ENCODE results near the gene ACOT11.
"Not testable (repeated sequence)": the region's sequence is repeated elsewhere in the genome, so short reads cannot be mapped to it uniquely, and the experiment has no call there.

Gene ACOT11

DNA sequence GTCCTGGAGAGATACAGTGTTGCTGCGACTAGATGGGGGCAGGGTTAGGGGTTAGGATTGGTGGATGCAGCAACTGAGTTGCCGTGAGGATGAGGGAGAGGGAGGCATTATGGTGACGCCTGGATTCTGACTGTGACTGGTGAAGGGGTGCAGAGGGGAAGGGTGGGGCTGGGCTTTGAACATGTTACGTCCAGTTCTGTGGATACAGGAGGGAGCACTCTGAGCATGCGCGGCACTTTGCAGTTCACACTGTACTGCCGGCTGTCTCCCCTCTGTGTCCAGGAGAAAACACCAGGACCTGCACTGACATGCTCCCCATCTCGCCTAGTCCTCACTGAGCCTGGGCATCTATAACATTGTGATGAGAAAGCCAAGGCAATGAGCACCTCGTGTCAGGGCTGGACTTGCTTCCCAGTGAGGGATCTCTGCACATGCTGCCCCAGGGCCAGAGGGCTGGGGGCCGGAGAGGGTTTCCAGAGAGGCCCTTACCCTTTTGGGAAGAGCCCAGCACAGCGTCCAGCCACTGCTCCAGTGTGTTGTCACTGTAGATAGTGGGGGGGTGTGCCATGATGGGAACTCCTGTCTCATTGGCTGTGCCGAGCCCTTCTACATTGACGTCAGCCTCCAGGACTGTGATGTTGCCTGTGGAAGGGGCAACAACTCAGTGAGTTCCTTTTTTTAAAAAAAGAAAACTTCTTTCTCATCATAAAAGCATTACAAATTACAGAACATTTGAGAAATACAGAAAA is 67.7 kb downstream of the ACOT11 start:
- H3K9ac ChIP-seq (ENCODE audit: low read depth in 1 of 2, low read length in 2 of 2), result no peak overlapping the region
- H3K9me3 ChIP-seq (ENCODE audit: control insufficient read depth in 1 of 2, low read length in 2 of 2), result no peaks in the 10 kb centered on the region
- no peaks in the 10 kb centered on the region for H3K36me3 ChIP-seq (ENCODE audit: control insufficient read depth in 1 of 2, insufficient read depth in 2 of 2, low read length in 2 of 2)
- H3K4me1 ChIP-seq (ENCODE audit: control insufficient read depth in 1 of 2, insufficient read depth in 2 of 2, low read length in 2 of 2), result peaks cover 8 to 12% of the 10 kb centered on the region in 2 donors
- H3K27me3 ChIP-seq (ENCODE audit: control insufficient read depth in 1 of 2, insufficient read depth in 2 of 2, low read length in 2 of 2), result no peaks in the 10 kb centered on the region
- no peak overlapping the region for H3K4me3 ChIP-seq (ENCODE audit: low read depth in 1 of 2, low read length in 2 of 2)
- H3K27ac ChIP-seq (ENCODE audit: low read depth, low read length), result no peak overlapping the region

DNA sequence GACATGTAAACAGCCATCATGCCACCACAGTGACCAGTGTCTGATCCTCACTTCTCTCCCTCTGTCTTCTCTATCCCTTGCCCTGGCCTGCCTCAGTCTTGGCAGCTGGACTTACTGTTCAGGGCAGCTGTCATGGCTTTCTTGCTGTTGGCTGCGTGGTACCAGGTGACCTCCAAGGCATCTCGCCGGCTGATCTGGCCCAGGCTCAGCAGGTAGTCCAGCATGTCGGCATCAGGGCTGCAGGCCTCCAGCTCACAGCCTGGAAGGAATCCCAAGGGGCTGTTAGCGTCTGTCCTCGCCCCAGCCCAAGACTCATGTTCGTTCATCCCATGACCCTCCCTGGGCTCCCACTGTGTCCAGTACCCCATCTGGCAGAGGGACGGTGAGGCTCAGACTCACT is 71.7 kb downstream of the ACOT11 start:
- H3K4me3 ChIP-seq (ENCODE audit: low read depth in 1 of 2, low read length in 2 of 2), result no peak overlapping the region
- H3K9ac ChIP-seq (ENCODE audit: low read depth in 1 of 2, low read length in 2 of 2), result no peak overlapping the region
- H3K9me3 ChIP-seq (ENCODE audit: control insufficient read depth in 1 of 2, low read length in 2 of 2), result no peaks in the 10 kb centered on the region
- peaks cover 13 to 17% of the 10 kb centered on the region in 2 donors for H3K4me1 ChIP-seq (ENCODE audit: control insufficient read depth in 1 of 2, insufficient read depth in 2 of 2, low read length in 2 of 2)
- H3K27ac ChIP-seq (ENCODE audit: low read depth, low read length), result no peak overlapping the region
- no peaks in the 10 kb centered on the region for H3K27me3 ChIP-seq (ENCODE audit: control insufficient read depth in 1 of 2, insufficient read depth in 2 of 2, low read length in 2 of 2)
- H3K36me3 ChIP-seq (ENCODE audit: control insufficient read depth in 1 of 2, insufficient read depth in 2 of 2, low read length in 2 of 2), result no peaks in the 10 kb centered on the region

DNA sequence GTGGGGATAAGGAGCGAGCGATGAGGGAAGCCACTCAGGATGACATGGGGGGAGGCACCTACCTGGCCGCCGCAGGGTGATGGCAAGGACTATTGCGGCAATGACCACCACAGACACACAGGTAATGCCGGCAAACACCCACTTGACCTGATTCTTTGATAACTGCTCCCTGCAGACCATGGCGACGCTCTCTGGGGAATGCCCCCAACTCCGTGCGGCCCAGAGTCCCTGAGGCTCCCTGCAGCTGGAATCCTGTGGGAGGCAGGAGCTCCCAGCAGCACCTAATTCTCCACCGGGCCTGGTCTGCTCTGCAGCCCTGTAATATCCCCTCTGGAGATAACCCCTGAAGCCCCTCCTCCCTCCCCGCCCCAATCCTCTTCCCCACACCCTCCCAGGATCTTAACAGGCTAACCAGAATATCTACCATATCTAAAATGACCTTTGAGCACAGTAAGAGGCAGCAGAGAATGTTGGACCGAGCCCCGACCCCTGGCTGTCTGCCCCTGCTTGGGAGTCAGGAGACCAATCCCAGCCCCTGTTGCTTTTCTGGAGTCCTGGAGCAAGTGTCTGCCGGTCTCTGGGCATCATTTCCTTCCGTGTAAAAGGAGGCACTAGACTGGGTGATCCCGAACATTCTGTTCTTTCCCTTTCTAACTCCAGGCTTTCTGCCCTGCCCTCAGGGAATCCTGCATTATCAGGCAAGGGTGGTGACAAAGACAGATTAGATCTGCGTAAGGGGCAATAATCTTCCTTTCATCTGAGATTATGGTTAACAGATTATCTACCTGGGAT is 75.4 kb downstream of the ACOT11 start, which contains the start of gene FAM151A:
Gene FAM151A, minus strand, starts transcription at position 310 of the 792 bp plus-strand sequence. Its CDS starts 130 bp downstream, at position 180.
- H3K9ac ChIP-seq (ENCODE audit: low read depth in 1 of 2, low read length in 2 of 2), result no peak within 1 kb of the TSS
- H3K4me1 ChIP-seq (ENCODE audit: control insufficient read depth in 1 of 2, insufficient read depth in 2 of 2, low read length in 2 of 2), result peaks cover 9 to 12% of the 10 kb centered on the region in 2 donors
- no peaks in the 10 kb centered on the region for H3K9me3 ChIP-seq (ENCODE audit: control insufficient read depth in 1 of 2, low read length in 2 of 2)
- no peak within 1 kb of the TSS for H3K4me3 ChIP-seq (ENCODE audit: low read depth in 1 of 2, low read length in 2 of 2)
- H3K27me3 ChIP-seq (ENCODE audit: control insufficient read depth in 1 of 2, insufficient read depth in 2 of 2, low read length in 2 of 2), result no peaks in the 10 kb centered on the region
- H3K27ac ChIP-seq (ENCODE audit: low read depth, low read length), result no peak within 1 kb of the TSS
- no peaks in the 10 kb centered on the region for H3K36me3 ChIP-seq (ENCODE audit: control insufficient read depth in 1 of 2, insufficient read depth in 2 of 2, low read length in 2 of 2)

DNA sequence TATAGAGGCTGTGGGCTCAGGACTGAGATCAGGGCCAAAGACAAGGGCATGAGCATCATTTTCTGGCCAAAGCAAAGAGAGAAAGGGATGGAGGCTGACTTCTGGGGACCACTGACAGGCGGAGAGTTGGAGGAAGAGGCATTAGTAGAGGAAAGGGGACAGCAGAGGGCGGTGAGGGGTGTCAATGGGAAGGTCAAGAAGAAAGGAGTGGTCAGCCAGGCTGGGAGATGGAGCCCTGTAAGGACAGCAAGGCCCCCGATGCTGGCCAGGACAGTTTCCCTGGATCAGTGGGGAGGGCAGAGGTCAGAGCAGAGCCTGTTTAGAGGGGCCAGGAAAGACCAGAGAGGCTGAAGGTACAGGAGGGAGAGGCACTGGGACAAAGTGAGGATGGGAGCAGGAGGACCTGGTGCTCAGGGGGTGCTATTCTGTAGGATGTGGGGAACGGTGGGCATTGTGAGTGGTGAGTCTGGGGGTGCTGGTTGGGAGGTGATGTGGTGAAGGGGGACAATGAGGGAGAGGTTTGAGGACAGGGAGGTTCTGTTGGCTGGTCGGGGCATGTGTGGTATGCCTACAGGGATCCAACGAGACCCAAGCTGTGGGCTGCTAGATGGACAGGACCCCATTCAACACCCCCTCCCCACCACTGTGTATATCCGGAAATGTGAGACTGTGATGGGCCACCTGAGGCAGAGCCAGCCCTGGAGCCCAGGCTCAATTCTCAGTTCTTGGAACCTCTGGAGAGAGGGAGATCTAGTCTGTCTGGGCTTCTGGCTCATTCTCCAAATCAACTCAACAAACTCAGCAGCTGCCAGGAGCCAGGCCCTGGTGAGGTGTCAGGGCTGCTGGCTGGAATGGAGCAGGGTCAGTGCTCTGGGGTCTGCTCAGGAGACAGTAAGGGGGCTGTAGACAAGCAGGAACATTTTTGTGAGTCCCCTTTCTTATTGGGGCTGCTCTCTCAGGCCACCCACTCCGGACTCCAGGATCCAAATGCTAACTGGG is 76.7 kb downstream of the ACOT11 start:
- H3K9me3 ChIP-seq (ENCODE audit: control insufficient read depth in 1 of 2, low read length in 2 of 2), result no peaks in the 10 kb centered on the region
- H3K4me1 ChIP-seq (ENCODE audit: control insufficient read depth in 1 of 2, insufficient read depth in 2 of 2, low read length in 2 of 2), result peaks cover 9 to 12% of the 10 kb centered on the region in 2 donors
- H3K27ac ChIP-seq (ENCODE audit: low read depth, low read length), result no peak overlapping the region
- no peak overlapping the region for H3K9ac ChIP-seq (ENCODE audit: low read depth in 1 of 2, low read length in 2 of 2)
- H3K4me3 ChIP-seq (ENCODE audit: low read depth in 1 of 2, low read length in 2 of 2), result no peak overlapping the region
- H3K27me3 ChIP-seq (ENCODE audit: control insufficient read depth in 1 of 2, insufficient read depth in 2 of 2, low read length in 2 of 2), result no peaks in the 10 kb centered on the region
- no peaks in the 10 kb centered on the region for H3K36me3 ChIP-seq (ENCODE audit: control insufficient read depth in 1 of 2, insufficient read depth in 2 of 2, low read length in 2 of 2)

DNA sequence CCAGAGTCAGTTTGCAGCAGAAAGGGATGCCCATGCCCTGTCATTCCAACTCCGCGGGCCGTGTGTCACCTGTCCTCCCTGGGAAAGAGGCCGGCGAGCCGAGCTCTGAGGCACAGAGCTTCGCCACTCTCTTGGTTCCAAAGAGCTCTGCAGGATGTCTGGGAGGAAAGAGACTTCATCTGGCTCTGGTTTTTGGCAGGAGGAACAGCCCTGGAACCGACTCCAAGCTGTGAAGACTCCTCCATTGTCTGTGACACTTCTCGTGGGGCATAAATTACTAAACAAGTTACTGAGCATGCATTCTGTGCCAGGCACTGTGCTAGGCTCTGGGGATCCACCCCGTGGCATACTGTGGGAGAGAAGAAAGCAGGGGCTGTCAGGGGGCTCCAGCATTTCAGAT is 79.2 kb downstream of the ACOT11 start:
- Histone ChIP-seq H3K4me1 (ENCODE audit: control insufficient read depth in 1 of 2, insufficient read depth in 2 of 2, low read length in 2 of 2) (peaks cover 9 to 12% of the 10 kb centered on the region in 2 donors), H3K27ac (ENCODE audit: low read depth, low read length) (no peak overlapping the region), H3K27me3 (ENCODE audit: control insufficient read depth in 1 of 2, insufficient read depth in 2 of 2, low read length in 2 of 2) (no peaks in the 10 kb centered on the region), H3K36me3 (ENCODE audit: control insufficient read depth in 1 of 2, insufficient read depth in 2 of 2, low read length in 2 of 2) (no peaks in the 10 kb centered on the region), H3K9ac (ENCODE audit: low read depth in 1 of 2, low read length in 2 of 2) (no peak overlapping the region), H3K9me3 (ENCODE audit: control insufficient read depth in 1 of 2, low read length in 2 of 2) (no peaks in the 10 kb centered on the region), H3K4me3 (ENCODE audit: low read depth in 1 of 2, low read length in 2 of 2) (no peak overlapping the region)

DNA sequence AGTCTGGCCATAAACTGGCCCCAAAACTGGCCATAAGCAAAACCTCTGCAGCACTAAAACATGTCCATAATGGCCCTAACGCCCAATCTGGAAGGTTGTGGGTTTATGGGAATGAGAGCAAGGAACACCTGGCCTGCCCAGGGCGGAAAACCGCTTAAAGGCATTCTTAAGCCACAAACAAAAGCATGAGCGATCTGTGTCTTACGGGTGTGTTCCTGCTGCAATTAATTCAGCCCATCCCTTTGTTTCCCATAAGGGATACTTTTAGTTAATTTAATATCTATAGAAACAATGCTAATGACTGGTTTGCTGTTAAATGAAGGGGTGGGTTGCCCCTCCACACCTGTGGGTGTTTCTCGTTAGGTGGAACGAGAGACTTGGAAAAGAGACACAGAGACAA is 87.8 kb downstream of the ACOT11 start:
- peaks cover 9 to 15% of the 10 kb centered on the region in 2 donors for H3K4me1 ChIP-seq (ENCODE audit: control insufficient read depth in 1 of 2, insufficient read depth in 2 of 2, low read length in 2 of 2)
- not testable (repeated sequence) for H3K4me3 ChIP-seq (ENCODE audit: low read depth in 1 of 2, low read length in 2 of 2); H3K27ac ChIP-seq (ENCODE audit: low read depth, low read length); H3K27me3 ChIP-seq (ENCODE audit: control insufficient read depth in 1 of 2, insufficient read depth in 2 of 2, low read length in 2 of 2); H3K9me3 ChIP-seq (ENCODE audit: control insufficient read depth in 1 of 2, low read length in 2 of 2); H3K36me3 ChIP-seq (ENCODE audit: control insufficient read depth in 1 of 2, insufficient read depth in 2 of 2, low read length in 2 of 2); H3K9ac ChIP-seq (ENCODE audit: low read depth in 1 of 2, low read length in 2 of 2)

DNA sequence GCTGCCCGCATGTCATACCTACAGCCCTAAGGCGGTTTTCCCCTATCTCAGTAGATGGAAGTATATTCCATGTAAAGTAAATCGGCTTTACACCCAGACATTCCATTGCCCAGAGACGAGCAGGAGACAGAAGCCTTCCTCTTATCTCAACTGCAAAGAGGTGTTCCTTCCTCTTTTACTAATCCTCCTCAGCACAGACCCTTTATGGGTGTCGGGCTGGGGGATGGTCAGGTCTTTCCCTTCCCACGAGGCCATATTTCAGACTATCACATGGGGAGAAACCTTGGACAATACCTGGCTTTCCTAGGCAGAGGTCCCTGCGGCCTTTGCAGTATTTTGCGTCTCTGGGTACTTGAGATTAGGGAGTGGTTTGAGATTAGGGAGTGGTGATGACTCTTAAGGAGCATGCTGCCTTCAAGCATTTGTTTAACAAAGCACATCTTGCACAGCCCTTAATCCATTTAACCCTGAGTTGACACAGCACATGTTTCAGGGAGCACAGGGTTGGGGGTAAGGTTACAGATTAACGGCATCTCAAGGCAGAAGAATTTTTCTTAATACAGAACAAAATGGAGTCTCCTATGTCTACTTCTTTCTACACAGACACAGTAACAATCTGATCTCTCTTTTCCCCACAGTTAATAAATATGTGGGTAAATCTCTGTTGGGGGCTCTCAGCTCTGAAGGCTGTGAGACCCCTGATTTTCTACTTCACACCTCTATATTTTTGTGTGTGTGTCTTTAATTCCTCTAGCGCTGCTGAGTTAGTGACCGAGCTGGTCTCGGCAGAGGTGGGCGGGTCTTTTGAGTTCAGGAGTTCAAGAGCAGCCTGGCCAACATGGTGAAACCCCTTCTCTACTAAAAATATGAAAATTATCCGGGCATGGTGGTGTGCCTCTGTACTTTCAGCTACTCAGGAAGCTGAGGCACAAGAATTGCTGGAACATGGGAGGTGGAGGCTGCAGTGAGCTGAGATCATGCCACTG is 88.7 kb downstream of the ACOT11 start:
- not testable (repeated sequence) for H3K9me3 ChIP-seq (ENCODE audit: control insufficient read depth in 1 of 2, low read length in 2 of 2); H3K27me3 ChIP-seq (ENCODE audit: control insufficient read depth in 1 of 2, insufficient read depth in 2 of 2, low read length in 2 of 2); H3K9ac ChIP-seq (ENCODE audit: low read depth in 1 of 2, low read length in 2 of 2); H3K27ac ChIP-seq (ENCODE audit: low read depth, low read length); H3K4me3 ChIP-seq (ENCODE audit: low read depth in 1 of 2, low read length in 2 of 2); H3K36me3 ChIP-seq (ENCODE audit: control insufficient read depth in 1 of 2, insufficient read depth in 2 of 2, low read length in 2 of 2)
- H3K4me1 ChIP-seq (ENCODE audit: control insufficient read depth in 1 of 2, insufficient read depth in 2 of 2, low read length in 2 of 2), result peaks cover 17 to 24% of the 10 kb centered on the region in 2 donors

DNA sequence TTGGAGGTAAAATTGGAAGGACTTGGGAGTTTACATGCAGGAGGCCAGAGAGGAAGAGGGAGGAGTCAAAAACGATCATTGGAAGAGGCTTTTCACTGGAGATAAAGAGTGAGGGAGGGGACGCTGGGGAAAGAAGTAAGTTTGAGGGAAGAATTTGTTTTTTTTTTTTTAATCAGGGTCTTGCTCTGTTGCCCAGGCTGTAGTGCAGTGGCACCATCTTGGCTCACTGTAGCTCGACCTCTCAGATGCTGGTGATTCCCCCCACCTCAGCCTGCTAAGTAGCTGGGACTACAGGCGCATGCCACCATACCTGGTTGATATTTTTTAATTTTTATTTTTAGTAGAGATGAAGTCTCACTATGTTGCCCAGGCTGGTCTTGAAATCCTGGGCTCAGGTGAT is 92.3 kb downstream of the ACOT11 start:
- H3K27me3 ChIP-seq (ENCODE audit: control insufficient read depth in 1 of 2, insufficient read depth in 2 of 2, low read length in 2 of 2), result no peaks in the 10 kb centered on the region
- H3K9me3 ChIP-seq (ENCODE audit: control insufficient read depth in 1 of 2, low read length in 2 of 2), result peaks cover 14 to 18% of the 10 kb centered on the region in 2 donors
- no peak overlapping the region for H3K9ac ChIP-seq (ENCODE audit: low read depth in 1 of 2, low read length in 2 of 2)
- H3K4me3 ChIP-seq (ENCODE audit: low read depth in 1 of 2, low read length in 2 of 2), result no peak overlapping the region
- H3K4me1 ChIP-seq (ENCODE audit: control insufficient read depth in 1 of 2, insufficient read depth in 2 of 2, low read length in 2 of 2), result peaks cover 18 to 26% of the 10 kb centered on the region in 2 donors
- H3K27ac ChIP-seq (ENCODE audit: low read depth, low read length), result no peak overlapping the region
- no peaks in the 10 kb centered on the region for H3K36me3 ChIP-seq (ENCODE audit: control insufficient read depth in 1 of 2, insufficient read depth in 2 of 2, low read length in 2 of 2)

All from duodenal mucosa (tissue), 2 donors.